CD4-positive, alpha-beta T cell (primary cell): ENCODE results near the gene IFNA8. TPM values are rescaled to one million over a fixed set of nuclear protein-coding genes. Genes with fewer than 3 reads are reported as not detected.

Experiments used
- ATAC-seq: fragments of 200-7000 bp; cut with Tn5 transposase; one replicate; pipeline ENCODE4 v1.10.0; 2022; ENCODE audit warnings: mild to moderate bottlenecking; ENCODE audit not compliant: poor library complexity
- CTCF ChIA-PET: fragments of 350-600 bp; sonication (Branson Sonifier 250); formaldehyde crosslinking; loops from one replicate; lab custom pipeline; 2021; ENCODE audit warnings: antibody characterized with exemption, inconsistent platforms; lab: Charles Lee
- POLR2A ChIA-PET: fragments of 350-600 bp; sonication (Branson Sonifier 250); formaldehyde crosslinking; loops from one replicate; lab custom pipeline; 2021; ENCODE audit warnings: antibody characterized with exemption, inconsistent platforms; lab: Charles Lee
- DNase-seq, 14 experiments: peaks; one replicate each; pipeline ENCODE4 v3.0.0-alpha.2; 2013 to 2020; ENCODE audit warnings: mixed read lengths in 2 of 14
- H3K27ac ChIP-seq, 2 donors: one replicate each; pipeline versions ENCODE4 v1.5.1 to v1.7.0; 2013; ENCODE audit warnings: low read length in 2 of 2, low read depth in 1 of 2, mild to moderate bottlenecking in 1 of 2
- H3K27me3 ChIP-seq, 2 experiments: 1 replicate in 1 of 2; 2 replicates in 1 of 2; pipeline versions ENCODE4 v1.6.1 to v1.7.0; 2013; ENCODE audit warnings: low read length in 2 of 2, control low read depth in 1 of 2, mild to moderate bottlenecking in 1 of 2, moderate library complexity in 1 of 2; ENCODE audit not compliant: insufficient read depth in 2 of 2, control insufficient read depth in 1 of 2
- H3K36me3 ChIP-seq: one replicate; pipeline ENCODE4 v1.6.1; 2013; ENCODE audit warnings: low read length, control low read depth; ENCODE audit not compliant: insufficient read depth
- H3K4me1 ChIP-seq: one replicate; pipeline ENCODE4 v1.6.1; 2013; ENCODE audit warnings: low read length, control low read depth; ENCODE audit not compliant: insufficient read depth
- H3K4me3 ChIP-seq: one replicate; pipeline ENCODE4 v1.5.1; 2013; ENCODE audit warnings: mild to moderate bottlenecking, low read length, moderate library complexity
- H3K9me3 ChIP-seq, 2 experiments: 1 replicate in 1 of 2; 2 replicates in 1 of 2; pipeline versions ENCODE4 v1.6.1 to v1.7.0; 2013; ENCODE audit warnings: low read length in 2 of 2, mild to moderate bottlenecking in 2 of 2, control low read depth in 1 of 2, moderate library complexity in 1 of 2; ENCODE audit not compliant: control insufficient read depth in 1 of 2, insufficient read depth in 1 of 2
- H3K27ac Mint-ChIP-seq: one replicate; pipeline ENCODE4 v1.8.0; 2020; ENCODE audit warnings: mixed read lengths
- H3K27me3 Mint-ChIP-seq: one replicate; pipeline ENCODE4 v1.8.0; 2021; ENCODE audit warnings: mixed read lengths
- H3K36me3 Mint-ChIP-seq: one replicate; pipeline ENCODE4 v1.8.0; 2021; ENCODE audit warnings: low read depth, mixed read lengths
- H3K4me1 Mint-ChIP-seq: one replicate; pipeline ENCODE4 v1.8.0; 2021; ENCODE audit warnings: low read depth, mixed read lengths
- H3K4me3 Mint-ChIP-seq: one replicate; pipeline ENCODE4 v1.8.0; 2020; ENCODE audit warnings: mild to moderate bottlenecking, mixed read lengths
- H3K9me3 Mint-ChIP-seq: one replicate; pipeline ENCODE4 v1.8.0; 2020; ENCODE audit warnings: mixed read lengths
- CTCF ChIP-seq: fragments of 200-600 bp; IDR thresholded peaks from one replicate; pipeline ENCODE4 v1.8.0; 2022; ENCODE audit warnings: antibody characterized with exemption, mild to moderate bottlenecking
- intact Hi-C, 2 experiments: fragments of 100-400 bp; cut with DNase I in 1 of 2; cut with micrococcal nuclease in 1 of 2; formaldehyde crosslinking; loops; one replicate each; pipeline versions ENCODE4 v1.15.1 to v1.9.0; 2023 to 2025; cut with DNase I, micrococcal nuclease
- total RNA-seq, 174 experiments: library from RNA in 2 of 174; stranded (reverse) in 2 of 174; gene quantifications; one replicate each; pipeline ENCODE4 v1.2.3 and lab custom pipeline; 2021 to 2026

IFNA8 gene
- total RNA-seq, 2 experiments from 2014 or later = not detected

GRCh38 chr9:21429191-21429590, 20.3 kb downstream of the IFNA8 start:
- ATAC-seq (no peak), DNase-seq (no peak)
- CTCF ChIA-PET = no interaction called here
- peaks cover 56% of the 10 kb centered on the region for H3K27me3 Mint-ChIP-seq
- H3K36me3 Mint-ChIP-seq = no peaks in the 10 kb centered on the region
- H3K4me3 Mint-ChIP-seq = no peak overlapping the region
- no peaks in the 10 kb centered on the region for H3K9me3 Mint-ChIP-seq
- intact Hi-C loops = no loop called here
- H3K27ac Mint-ChIP-seq = no peak overlapping the region
- Histone ChIP-seq H3K4me1 (no peaks in the 10 kb centered on the region), H3K36me3 (no peaks in the 10 kb centered on the region), H3K4me3 (no peak overlapping the region), H3K27ac (no peak overlapping the region), H3K9me3 (no peaks in the 10 kb centered on the region), H3K27me3 (peaks cover 0 to 2% of the 10 kb centered on the region in 2 experiments)
- POLR2A ChIA-PET = no interaction called here
- no peak for TF ChIP-seq CTCF
- no peaks in the 10 kb centered on the region for H3K4me1 Mint-ChIP-seq

GRCh38 chr9:21432672-21433425, 23.9 kb downstream of the IFNA8 start:
- CTCF ChIA-PET = interaction anchor here (0.9 kb wide), 1 partner anchor 96 kb away, joined by 3 read pairs; no protein-coding TSS in a partner anchor
- Mint-ChIP-seq H3K4me1 (no peaks in the 10 kb centered on the region), H3K9me3 (no peaks in the 10 kb centered on the region)

More at GRCh38 chr9:21432672-21433425, 23.9 kb downstream of the IFNA8 start:
- POLR2A ChIA-PET = no interaction called here
- Histone ChIP-seq H3K4me3 (no peak overlapping the region), H3K27me3 (peaks cover 0 to 2% of the 10 kb centered on the region in 2 experiments), H3K36me3 (no peaks in the 10 kb centered on the region), H3K9me3 (no peaks in the 10 kb centered on the region), H3K27ac (no peak overlapping the region), H3K4me1 (no peaks in the 10 kb centered on the region)
- ATAC-seq = no peak
- intact Hi-C loops = no loop called here
- Mint-ChIP-seq H3K27me3 (peaks cover 42% of the 10 kb centered on the region), H3K36me3 (no peaks in the 10 kb centered on the region), H3K4me3 (no peak overlapping the region), H3K27ac (no peak overlapping the region)
- no peak for TF ChIP-seq CTCF
- DNase-seq = no peak
